NB4 (cell line): ENCODE measurements around the gene WRNIP1.
A peak's percentile ranks its signal among the peaks of the same experiment; 100 is the strongest.

Experiments used
- DNase-seq: peaks from one replicate; pipeline ENCODE4 v3.0.0; 2010; ENCODE audit warnings: low read depth
- H3K4me3 ChIP-seq: one replicate; pipeline ENCODE4 v1.5.1; 2011; ENCODE audit warnings: mild to moderate bottlenecking, low read depth, low read length, moderate library complexity
- CTCF ChIP-seq: IDR thresholded peaks from one replicate; pipeline ENCODE4 v1.5.1; 2012; ENCODE audit warnings: low read depth, low read length
- MAX ChIP-seq: IDR thresholded peaks from 2 replicates; pipeline ENCODE4 v1.6.1; 2011; ENCODE audit warnings: low read depth, low read length
- MYC ChIP-seq: IDR thresholded peaks from 2 replicates; pipeline ENCODE4 v1.6.1; 2011; ENCODE audit warnings: low read depth, low read length
- POLR2A ChIP-seq: IDR thresholded peaks from 2 replicates; pipeline ENCODE4 v1.6.1; 2011; ENCODE audit warnings: mild to moderate bottlenecking; ENCODE audit not compliant: insufficient read length; ENCODE audit errors: extremely low read depth

WRNIP1 gene

GRCh38 chr6:2725364-2725988 is 39.7 kb upstream of the WRNIP1 start:
- TF ChIP-seq CTCF (no peak), MYC (no peak), POLR2A (no peak), MAX (no peak)
- H3K4me3 ChIP-seq, result no peak overlapping the region
- DNase-seq, result no peak

GRCh38 chr6:2725999-2726567 is 39.1 kb upstream of the WRNIP1 start:
- DNase-seq, result peak; percentile 63
- H3K4me3 ChIP-seq, result no peak overlapping the region
- TF ChIP-seq CTCF (no peak), MAX (no peak)

DNA sequence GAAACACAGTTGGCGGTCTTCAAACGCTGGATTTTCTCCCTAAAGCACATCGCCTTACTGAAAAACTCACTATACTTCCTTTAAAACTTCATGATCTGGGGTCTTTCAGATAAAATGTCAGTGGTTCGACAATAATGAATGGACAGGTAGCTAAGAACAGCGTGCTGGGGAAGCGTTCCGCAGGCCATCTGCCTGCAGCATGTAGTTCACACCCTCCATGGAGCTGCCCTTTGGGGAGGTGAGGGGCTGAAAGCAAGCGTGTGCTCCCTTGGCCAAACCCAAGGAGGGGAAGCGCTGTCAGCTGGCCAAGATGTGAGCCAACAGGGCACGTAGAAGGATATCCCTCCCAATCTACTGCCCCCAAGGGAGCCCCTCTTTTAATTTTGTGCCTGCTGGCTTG is 35.3 kb upstream of the WRNIP1 start:
- no peak for TF ChIP-seq POLR2A
- TF ChIP-seq MAX, result no peak
- TF ChIP-seq MYC, result no peak
- TF ChIP-seq CTCF, result no peak
- DNase-seq, result no peak
- H3K4me3 ChIP-seq, result no peak overlapping the region

- no peak for TF ChIP-seq MYC
- no peak for TF ChIP-seq CTCF
- TF ChIP-seq MAX, result no peak
- no peak for TF ChIP-seq POLR2A
- DNase-seq, result no peak
- H3K4me3 ChIP-seq, result no peak overlapping the region
Measured at GRCh38 chr6:2730353-2731107, 34.7 kb upstream of the WRNIP1 start.

DNA sequence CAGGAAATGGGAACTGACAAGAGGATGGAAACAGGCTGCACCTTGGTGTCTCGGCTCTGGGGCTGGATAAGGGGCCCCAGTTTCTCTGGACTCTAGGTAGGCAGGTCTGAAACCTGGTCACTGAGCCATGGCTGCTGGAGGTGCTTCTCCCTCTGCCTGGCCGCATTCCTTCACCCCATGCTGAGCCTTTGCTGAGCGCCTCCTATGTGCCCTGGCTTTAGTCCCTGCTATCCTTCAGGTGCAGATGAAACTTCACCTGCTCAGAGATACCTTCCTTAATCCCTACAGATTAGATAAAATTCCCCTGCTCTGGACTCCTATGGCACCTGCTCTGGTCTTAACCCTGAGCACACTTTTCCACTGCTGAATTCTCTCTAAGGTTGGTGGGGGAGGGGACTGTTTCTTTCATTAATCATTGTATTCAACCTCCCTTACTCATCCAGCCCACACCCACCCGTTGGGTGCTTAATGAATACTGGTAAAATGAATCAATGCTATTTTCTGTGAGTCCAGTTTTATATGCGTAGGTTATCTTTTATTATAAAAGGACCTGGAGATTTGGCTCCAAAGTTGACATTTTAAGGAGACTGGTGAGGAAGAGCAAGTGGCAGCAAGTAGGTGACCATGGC is 33.8 kb upstream of the WRNIP1 start:
- no peak for DNase-seq
- TF ChIP-seq POLR2A (no peak), MYC (no peak), CTCF (no peak), MAX (no peak)
- H3K4me3 ChIP-seq, result no peak overlapping the region
